Measurements from ENCODE around the gene WDR20. TPM values are rescaled to one million over a fixed set of nuclear protein-coding genes. Genes with fewer than 3 reads are reported as not detected.

The WDR20 gene
- total and polyA plus RNA-seq, 11 donors = 10.4 to 26.5 (median 19.5) TPM

GRCh38 chr14:102159841-102160240 is 20.1 kb downstream of the WDR20 start:
- ATAC-seq (no peak), DNase-seq (no peak)
- Histone ChIP-seq H3K36me3 (peaks cover 0 to 4% (median 0%) of the 10 kb centered on the region in 9 donors), H3K4me1 (peaks cover 0 to 50% (median 20%) of the 10 kb centered on the region in 12 donors), H3K27me3 (no peaks in the 10 kb centered on the region), H3K9me3 (no peaks in the 10 kb centered on the region), H3K4me3 (no peak overlapping the region), H3K27ac (no peak overlapping the region)
- intact Hi-C loops (cut with DNase I) = no loop called here
- TF ChIP-seq POLR2A (IDR thresholded peaks at IDR 0.05) (no peak), CTCF (IDR thresholded peaks at IDR 0.05) (no peak)
- 84 to 95% (median 92%) methylated on average over 4 of the region's 4 CpGs for WGBS, 4 donors

GRCh38 chr14:102162487-102162886 is 22.8 kb downstream of the WDR20 start:
- Histone ChIP-seq H3K27ac (no peak overlapping the region), H3K9me3 (no peaks in the 10 kb centered on the region), H3K36me3 (peaks cover 0 to 7% (median 0%) of the 10 kb centered on the region in 9 donors), H3K4me3 (no peak overlapping the region), H3K4me1 (peaks cover 0 to 51% (median 25%) of the 10 kb centered on the region in 12 donors), H3K27me3 (no peaks in the 10 kb centered on the region)
- TF ChIP-seq POLR2A (IDR thresholded peaks at IDR 0.05) (no peak), CTCF (IDR thresholded peaks at IDR 0.05) (no peak)
- ATAC-seq (no peak), DNase-seq (no peak)
- WGBS, 4 donors = 83 to 97% (median 93%) methylated on average over 4 of the region's 4 CpGs
- intact Hi-C loops (cut with DNase I) = no loop called here

GRCh38 chr14:102164241-102164641 is 24.5 kb downstream of the WDR20 start:
- peak in 3 of 4 donors; percentile 63 to 67 (median 66) for ATAC-seq

GRCh38 chr14:102164965-102165364 is 25.3 kb downstream of the WDR20 start:
- TF ChIP-seq CTCF (IDR thresholded peaks at IDR 0.05) = no peak
- no peak for TF ChIP-seq POLR2A (IDR thresholded peaks at IDR 0.05)
- WGBS, 4 donors = 83 to 88% (median 86%) methylated on average over 4 of the region's 4 CpGs
- intact Hi-C loops (cut with DNase I) = no loop called here
- no peak for DNase-seq
- H3K4me3 ChIP-seq = no peak overlapping the region
- H3K27me3 ChIP-seq = no peaks in the 10 kb centered on the region
- H3K4me1 ChIP-seq = peaks cover 0 to 58% (median 26%) of the 10 kb centered on the region in 12 donors
- no peak overlapping the region for H3K27ac ChIP-seq
- peaks cover 0 to 16% (median 0%) of the 10 kb centered on the region in 9 donors for H3K36me3 ChIP-seq
- H3K9me3 ChIP-seq = no peaks in the 10 kb centered on the region
- no peak for ATAC-seq

More at GRCh38 chr14:102164241-102164641, 24.5 kb downstream of the WDR20 start:
- WGBS, 4 donors = 62 to 83% (median 77%) methylated on average over 4 of the region's 4 CpGs
- DNase-seq = no peak
- peaks cover 0 to 58% (median 26%) of the 10 kb centered on the region in 12 donors for H3K4me1 ChIP-seq
- TF ChIP-seq CTCF (IDR thresholded peaks at IDR 0.05) (no peak), POLR2A (IDR thresholded peaks at IDR 0.05) (no peak)
- peaks cover 0 to 11% (median 0%) of the 10 kb centered on the region in 9 donors for H3K36me3 ChIP-seq
- no peak overlapping the region for H3K4me3 ChIP-seq
- intact Hi-C loops (cut with DNase I) = no loop called here
- no peak overlapping the region for H3K27ac ChIP-seq
- H3K9me3 ChIP-seq = no peaks in the 10 kb centered on the region
- no peaks in the 10 kb centered on the region for H3K27me3 ChIP-seq
